ENCODE measurements around the gene CACNA2D3. TPM values are rescaled to one million over a fixed set of nuclear protein-coding genes. Genes with fewer than 3 reads are reported as not detected.

The CACNA2D3 gene
- total RNA-seq, 1 experiment from 2014 or later = 6.1 TPM

DNA sequence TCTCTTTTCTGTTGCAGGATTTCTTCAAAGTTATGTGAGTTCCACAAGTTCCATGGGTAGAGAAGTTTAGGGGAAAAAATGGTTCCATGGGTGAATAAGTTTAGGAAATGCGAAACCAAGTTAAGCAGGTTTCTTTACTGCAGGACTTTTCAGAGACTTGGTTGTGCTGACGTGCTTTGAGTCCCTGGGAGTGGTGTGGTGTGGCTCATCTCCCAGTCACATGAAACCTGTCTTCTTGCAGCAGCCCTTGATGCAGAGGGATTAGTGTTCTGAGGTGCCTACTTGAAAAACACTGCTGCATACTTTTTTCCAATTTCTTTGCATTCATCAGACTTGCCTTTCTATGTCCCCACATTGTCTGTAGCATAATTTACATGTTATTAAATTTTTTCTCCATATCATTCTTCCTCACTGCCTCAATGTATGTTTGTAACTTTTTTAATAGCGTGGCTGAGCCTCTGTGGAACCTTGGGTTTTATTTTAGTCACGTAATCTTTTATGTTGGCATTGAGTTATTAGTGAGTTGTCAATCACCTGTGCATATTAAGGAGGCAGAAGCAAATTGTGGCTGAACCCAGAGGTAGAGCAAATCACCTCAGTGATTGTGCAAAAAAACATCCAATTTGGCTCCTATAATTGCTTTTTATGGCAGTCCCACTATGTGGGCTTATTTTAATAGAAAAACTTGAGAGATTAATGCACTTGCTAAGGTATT, 115.6 kb downstream of the CACNA2D3 start:
- DNase-seq (ENCODE audit: low read depth) = no peak
- in situ Hi-C loops (cut with HindIII; ENCODE audit: low pct_unique_long_range_greater_than_20kb, low sequenced_read_pairs) = no loop called here

DNA sequence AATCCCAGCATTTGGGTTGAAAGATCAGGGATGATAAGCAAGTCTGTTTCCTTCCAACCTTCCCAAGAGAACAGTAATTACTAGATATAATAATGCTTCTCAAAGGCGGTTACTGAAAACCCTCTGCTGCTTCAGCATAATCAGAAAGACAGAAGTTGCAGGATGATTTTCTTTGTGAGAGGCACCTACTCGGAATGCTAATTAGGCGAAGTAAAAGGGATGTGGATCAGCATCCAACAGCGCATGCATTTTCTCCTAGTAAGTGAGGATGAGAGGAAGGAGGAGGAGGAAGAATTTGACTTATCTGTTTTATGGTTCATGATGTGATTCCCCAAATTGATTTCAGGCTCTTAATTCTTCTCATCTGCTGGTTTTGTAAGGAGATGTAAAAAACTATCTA, 118.0 kb downstream of the CACNA2D3 start:
- DNase-seq (ENCODE audit: low read depth) = no peak
- in situ Hi-C loops (cut with HindIII; ENCODE audit: low pct_unique_long_range_greater_than_20kb, low sequenced_read_pairs) = no loop called here

DNA sequence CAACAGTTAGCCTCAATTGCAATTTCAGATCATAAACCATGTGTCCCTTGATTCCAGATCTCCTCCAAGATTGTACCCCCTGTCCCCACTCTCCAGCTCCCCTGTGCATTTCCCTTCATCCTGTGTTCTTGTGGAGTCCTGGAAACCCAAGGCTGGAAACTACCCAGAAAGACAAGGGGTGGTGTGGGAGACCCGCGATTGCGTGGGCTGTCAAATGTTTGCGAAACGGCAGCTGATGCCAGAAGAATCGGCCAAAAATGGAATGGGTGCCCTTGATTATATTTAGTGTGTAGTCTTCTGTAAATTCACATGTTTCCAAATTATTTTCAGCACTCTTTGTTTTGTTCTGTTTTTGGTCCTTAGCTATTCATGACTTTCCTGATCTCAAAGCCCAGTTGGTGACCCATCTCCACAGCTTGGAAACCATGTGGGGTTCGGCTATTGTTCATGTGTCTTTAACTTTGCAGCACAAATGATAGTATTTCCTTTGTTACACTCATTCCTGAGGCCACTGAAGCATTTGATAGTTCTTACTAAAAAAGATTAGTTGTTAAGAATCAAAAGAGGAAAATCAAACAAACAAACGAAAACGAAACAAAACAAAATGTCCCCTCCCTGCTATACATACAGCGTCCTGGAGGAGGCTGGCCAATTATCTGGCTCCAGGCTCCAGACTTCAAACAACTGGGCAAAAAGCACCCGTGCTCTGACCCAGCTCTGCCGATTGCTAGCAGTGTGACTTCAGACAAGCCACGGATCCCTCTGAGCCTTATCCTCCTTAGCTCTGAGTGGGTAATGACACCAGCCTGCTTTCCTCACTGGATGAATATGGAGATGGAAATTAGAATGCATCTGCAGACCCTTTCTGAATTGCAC, 120.9 kb downstream of the CACNA2D3 start:
- in situ Hi-C loops (cut with HindIII; ENCODE audit: low pct_unique_long_range_greater_than_20kb, low sequenced_read_pairs) = no loop called here

DNA sequence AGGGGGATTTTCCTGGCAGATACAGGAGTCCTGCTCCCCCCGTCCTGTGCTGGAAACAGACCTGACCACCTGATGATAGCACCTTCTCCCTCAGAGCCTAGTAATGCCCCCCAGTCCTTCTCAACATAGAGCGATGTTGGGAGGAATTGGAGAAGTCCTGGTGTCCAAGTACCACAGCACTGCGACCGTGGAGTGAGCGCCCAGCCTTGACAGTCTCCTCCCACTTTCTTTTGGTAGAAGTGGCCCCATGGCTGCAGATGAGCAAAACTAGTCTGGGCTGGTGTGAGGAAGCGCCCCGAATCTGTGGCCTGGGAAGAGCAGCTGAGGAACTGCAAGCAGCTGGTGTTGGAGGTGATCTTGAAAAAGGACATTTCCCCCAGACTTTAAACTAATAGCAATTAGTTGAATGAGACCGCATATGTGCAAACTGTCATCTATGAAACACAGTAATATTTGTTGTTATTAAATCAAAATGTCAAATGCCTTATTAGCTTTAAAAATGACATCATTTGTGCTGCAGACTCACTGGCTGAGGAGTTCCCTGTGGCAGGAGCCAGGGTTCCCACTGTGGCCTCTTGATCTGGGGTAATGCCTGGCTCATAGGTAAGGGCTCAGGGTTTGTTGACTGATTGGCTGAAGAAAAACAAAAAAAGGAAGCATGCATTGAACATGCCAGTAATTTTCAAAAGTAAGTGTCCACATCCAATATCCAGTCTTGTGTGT, 121.8 kb downstream of the CACNA2D3 start:
- in situ Hi-C loops (cut with HindIII; ENCODE audit: low pct_unique_long_range_greater_than_20kb, low sequenced_read_pairs) = no loop called here
- no peak for DNase-seq (ENCODE audit: low read depth)

More for the DNA sequence above, 120.9 kb downstream of the CACNA2D3 start:
- no peak for DNase-seq (ENCODE audit: low read depth)

DNA sequence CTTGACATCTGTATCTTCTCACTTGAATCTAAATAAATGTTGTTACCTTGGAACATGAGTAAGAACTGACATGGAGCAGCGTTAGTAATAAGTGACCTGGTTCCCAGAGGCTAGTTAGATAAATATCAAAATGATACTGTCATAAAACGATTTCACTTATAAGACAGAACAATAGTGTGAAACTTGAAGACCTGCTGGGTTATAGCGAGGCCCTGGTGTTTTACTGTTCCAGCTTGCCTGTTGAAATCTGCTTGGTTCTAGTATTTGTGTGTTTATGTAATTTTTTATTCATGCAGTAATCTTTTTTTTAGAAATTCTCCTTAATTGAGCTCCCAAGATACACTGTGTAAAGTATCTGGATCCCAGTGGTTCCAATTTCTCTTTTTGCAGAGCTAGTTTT, 129.4 kb downstream of the CACNA2D3 start:
- DNase-seq (ENCODE audit: low read depth) = no peak
- in situ Hi-C loops (cut with HindIII; ENCODE audit: low pct_unique_long_range_greater_than_20kb, low sequenced_read_pairs) = no loop called here

DNA sequence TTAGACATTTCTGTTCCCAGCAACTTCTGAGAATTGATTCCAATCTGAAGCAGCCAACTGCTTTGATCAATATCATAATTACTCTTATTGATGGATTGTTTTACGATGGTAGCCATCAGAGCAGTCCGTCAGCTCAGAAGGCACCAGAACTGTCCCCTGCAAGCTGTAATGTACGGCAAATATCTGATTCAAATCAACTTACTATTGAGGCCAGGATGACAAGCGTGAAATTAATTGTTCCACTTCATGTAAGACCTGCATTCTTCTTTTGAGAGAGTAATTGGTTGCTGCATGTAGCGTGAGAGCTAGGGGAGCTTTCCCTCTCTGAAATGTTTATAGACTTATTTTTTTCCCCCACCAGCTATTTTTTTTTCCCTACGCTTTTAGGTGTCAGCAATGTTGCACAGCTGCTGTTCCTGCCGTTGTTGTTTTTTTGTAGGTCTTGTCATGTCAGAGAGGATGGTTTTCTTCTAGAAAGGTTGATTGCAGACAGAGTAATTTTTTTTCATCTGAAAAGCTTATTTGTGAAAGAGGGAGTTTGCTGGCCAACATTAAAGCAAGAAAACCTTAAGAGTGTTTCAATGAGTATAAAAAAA, 134.9 kb downstream of the CACNA2D3 start:
- in situ Hi-C loops (cut with HindIII; ENCODE audit: low pct_unique_long_range_greater_than_20kb, low sequenced_read_pairs) = no loop called here
- no peak for DNase-seq (ENCODE audit: low read depth)

DNA sequence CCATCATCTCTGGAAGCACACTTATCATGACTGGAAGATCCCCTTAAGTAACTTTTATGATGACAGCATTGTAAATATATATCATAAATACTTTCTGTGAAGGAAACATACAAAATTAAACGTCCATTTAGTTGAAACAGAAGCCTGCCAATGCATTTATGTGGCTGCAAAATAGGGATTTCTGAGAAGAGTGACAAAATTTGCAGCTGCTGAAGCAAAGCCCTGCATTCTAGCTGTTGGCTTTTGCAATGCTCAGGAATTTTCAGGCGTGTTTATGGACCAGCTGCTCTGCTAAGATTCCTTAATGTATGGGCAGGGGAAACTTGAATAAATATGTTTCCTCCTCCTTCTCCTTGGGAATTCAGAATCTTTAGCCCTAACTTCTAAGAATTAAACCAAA, 137.3 kb downstream of the CACNA2D3 start:
- no peak for DNase-seq (ENCODE audit: low read depth)
- in situ Hi-C loops (cut with HindIII; ENCODE audit: low pct_unique_long_range_greater_than_20kb, low sequenced_read_pairs) = no loop called here

DNA sequence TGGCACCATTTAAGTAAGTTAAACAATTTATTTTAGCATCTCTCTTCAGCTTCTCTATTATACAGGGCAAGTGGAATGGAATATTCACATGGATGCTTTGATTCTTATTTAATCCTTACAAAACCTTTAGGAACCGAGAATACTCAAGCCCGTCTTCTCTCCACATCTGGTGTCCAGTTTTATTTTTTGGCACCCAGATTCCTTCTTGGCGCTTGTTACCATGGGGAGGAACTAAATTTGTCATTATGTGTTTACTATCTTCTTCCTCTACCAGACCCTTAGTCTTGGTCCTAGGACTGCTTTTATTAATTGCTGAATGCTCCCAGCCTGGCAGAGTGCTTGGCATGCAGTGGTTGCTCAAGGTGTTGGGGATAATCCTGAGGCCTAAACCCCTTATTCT, 138.8 kb downstream of the CACNA2D3 start:
- DNase-seq (ENCODE audit: low read depth) = no peak
- in situ Hi-C loops (cut with HindIII; ENCODE audit: low pct_unique_long_range_greater_than_20kb, low sequenced_read_pairs) = no loop called here

DNA sequence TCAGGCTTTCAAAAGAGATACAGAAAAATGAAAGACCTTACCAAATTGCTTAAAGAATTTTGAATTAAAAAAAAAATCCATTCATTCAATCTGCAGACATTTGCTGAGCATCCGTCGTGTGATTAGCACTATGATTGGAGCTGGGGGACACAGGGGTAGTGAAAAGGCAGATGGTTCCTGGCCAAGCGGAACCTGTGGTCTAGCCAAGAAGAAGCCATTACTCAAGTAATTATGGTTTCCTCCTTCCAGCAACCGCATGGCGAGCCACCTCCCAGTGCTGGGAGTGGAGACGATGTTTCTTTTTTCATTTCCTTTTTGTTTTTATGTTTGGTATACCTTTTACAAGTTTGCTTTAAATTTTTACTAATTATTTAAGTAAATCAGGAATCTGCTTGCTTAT, 140.2 kb downstream of the CACNA2D3 start:
- in situ Hi-C loops (cut with HindIII; ENCODE audit: low pct_unique_long_range_greater_than_20kb, low sequenced_read_pairs) = no loop called here
- DNase-seq (ENCODE audit: low read depth) = no peak

DNA sequence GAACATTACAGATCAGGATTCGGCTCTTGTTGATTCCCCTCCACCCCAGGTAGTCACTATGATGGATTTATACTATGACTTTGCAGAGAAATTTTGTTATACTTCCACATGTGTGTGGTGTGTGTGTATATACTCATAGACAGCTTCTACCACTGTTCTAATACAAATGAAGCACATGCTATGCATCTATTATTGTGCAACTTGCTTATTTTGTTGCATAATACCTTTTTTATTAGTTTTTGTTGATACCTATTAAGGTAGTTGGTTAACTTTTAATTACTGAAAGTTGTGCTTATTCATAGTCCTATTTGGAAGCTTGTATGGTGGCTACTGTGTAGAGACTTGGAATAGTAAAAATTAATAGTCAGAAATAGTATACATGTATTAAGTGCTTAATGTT, 140.6 kb downstream of the CACNA2D3 start:
- in situ Hi-C loops (cut with HindIII; ENCODE audit: low pct_unique_long_range_greater_than_20kb, low sequenced_read_pairs) = no loop called here
- DNase-seq (ENCODE audit: low read depth) = no peak

DNA sequence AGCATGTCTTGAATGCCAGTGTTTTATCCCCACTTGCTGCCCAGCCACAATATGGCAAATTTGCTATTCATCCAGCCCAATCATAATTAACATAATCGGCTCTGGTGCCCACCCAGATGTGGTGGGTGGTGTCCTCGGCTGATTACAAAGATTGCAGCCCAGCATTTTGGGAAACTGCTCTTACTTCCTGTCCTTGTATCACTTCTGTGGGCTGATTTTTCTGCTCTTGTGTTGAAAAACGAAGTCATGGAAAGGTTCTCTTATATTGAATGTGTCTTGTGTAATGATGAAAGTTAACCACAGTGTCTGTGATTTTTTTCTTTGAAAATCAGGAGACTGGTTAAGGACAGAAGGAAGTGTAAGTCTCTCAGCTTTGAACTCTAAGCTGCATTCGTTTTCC, 141.7 kb downstream of the CACNA2D3 start:
- in situ Hi-C loops (cut with HindIII; ENCODE audit: low pct_unique_long_range_greater_than_20kb, low sequenced_read_pairs) = no loop called here
- no peak for DNase-seq (ENCODE audit: low read depth)

DNA sequence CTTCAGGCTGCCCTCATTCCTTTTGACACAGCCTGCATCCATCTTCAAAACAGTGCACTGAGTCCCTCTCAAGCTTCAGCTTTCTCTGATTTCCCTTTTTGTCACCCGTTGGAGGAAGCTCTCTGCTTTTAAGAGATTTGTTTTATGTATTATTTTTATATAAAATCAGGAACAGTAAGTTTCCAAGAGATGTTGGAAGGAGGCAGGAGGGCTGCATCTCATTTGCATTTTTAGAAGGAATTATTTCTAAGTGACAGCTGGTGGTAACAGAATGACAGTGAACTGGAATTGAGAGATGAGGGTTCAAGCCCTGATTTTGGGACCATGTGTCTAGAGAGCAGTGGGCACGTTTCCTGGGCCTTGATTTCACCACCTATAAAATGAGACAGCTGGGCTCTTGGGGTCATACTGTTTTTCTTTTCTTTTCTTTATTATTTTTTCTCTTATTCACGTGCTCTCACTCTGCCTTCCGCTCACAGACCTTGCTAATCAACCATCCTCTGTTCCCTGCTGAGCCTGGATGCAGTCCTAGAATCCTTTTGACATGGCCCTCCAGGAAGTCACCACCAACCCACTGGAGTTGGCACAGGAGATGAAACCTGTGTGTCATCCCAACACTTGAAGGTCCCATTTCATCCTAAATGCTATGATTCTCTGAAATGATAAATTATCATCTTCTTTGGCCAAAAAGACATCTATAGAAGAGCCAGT, 148.6 kb downstream of the CACNA2D3 start:
- DNase-seq (ENCODE audit: low read depth) = no peak
- in situ Hi-C loops (cut with HindIII; ENCODE audit: low pct_unique_long_range_greater_than_20kb, low sequenced_read_pairs) = no loop called here

DNA sequence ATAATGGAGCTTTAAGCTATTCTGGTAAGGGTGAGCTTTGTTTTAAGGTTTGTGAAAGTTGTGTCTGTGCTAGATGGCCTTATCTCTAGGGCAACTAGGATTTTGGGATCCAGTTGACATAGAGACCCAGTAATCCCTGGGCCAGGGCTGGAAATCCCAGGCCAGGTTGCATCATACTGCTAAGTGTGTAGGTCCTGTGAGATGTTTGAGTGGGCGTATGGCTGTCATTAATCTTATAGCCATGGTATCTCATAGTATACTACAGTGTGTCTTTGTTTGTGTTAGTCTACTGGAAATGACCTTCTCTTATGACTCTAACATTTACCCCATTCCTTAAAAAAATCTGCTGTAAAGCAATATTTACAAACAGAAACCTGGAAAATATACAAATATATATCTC, 151.4 kb downstream of the CACNA2D3 start:
- in situ Hi-C loops (cut with HindIII; ENCODE audit: low pct_unique_long_range_greater_than_20kb, low sequenced_read_pairs) = no loop called here

DNA sequence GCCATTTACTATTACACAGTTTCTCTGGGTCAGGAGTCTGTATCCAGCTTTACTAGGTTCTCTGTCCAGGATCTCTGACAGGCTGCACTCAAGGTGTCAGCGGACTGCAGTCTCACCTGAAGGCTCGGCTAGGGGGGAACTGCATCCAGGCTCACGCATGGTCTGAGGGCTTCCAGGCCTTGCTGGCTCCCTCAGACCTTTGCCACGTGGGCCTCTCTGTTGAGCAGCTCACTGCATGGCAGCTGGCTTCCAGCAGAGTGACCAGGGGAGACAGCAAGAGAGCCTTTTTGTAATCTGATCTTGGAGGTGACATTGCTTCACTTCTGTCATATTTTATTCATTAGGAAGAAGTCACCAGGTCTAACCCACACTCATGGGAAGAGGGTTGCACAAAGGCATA, 152.3 kb downstream of the CACNA2D3 start:
- DNase-seq (ENCODE audit: low read depth) = no peak
- in situ Hi-C loops (cut with HindIII; ENCODE audit: low pct_unique_long_range_greater_than_20kb, low sequenced_read_pairs) = no loop called here

More for the DNA sequence above, 151.4 kb downstream of the CACNA2D3 start:
- no peak for DNase-seq (ENCODE audit: low read depth)

DNA sequence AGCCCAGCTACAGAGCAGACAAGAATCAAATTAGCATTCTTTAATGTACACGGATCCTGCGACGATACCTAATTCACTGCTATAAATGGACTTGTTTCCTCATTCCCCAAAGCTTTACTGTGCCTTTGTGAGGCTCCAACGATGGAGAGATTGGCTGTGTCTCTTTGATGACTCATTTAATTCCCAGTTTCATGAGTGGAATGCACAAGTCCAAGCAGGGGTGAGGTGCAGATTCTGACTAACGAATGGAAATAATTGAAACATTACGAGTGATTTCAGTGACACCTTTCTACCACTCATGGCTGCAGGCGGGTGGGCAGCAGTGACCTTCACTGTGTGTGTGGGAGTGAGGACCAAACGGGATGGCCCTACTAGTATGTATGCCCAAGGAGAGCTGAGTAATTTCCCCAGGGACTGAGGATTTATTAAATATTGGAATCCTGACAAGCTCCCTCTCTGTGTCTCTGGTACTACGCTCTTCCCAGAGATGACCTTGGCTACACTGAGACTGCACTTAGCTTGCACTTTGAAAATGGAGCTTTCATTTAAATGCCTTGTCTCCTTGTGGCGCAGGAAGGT, 156.7 kb downstream of the CACNA2D3 start:
- DNase-seq (ENCODE audit: low read depth) = peak; percentile 42
- in situ Hi-C loops (cut with HindIII; ENCODE audit: low pct_unique_long_range_greater_than_20kb, low sequenced_read_pairs) = no loop called here

DNA sequence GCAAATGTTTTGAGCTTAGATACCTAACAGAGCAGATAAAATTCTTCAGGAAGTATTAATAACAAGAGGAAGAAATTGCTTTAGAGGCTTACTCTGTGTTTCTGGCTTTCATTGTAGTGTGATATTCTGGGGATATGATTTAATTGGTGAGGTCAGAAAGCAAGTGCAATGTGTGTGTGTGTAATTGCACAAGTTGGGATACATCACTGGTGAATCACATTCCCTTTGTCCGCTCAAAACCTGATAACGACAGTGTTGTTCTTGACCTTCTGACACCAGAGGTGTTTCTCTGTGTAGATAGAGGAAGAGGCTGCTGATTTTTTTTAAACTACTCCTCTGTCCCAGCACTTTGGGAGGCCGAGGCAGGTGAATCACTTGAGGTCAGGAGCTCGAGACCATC, 161.1 kb downstream of the CACNA2D3 start:
- in situ Hi-C loops (cut with HindIII; ENCODE audit: low pct_unique_long_range_greater_than_20kb, low sequenced_read_pairs) = no loop called here
- DNase-seq (ENCODE audit: low read depth) = no peak

DNA sequence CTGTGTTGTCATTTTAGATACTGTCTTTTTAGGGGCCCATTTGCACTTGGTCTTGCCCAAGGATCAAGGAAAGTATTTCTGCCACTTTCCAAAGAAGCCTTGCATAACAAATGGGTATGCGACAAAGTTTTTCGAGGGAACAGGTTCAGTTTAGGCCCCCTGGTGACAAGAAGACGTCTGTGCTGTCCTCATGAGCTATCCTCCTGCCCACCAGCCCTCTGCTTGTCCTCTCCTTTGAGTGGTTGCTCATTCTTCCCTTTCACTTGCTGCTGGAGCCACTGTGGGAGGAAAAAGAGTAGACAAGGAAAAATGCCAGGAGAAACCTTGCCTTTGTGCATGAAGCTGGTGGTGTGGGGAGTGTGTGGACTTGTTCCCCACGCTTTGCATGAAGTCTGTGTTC, 171.9 kb downstream of the CACNA2D3 start:
- in situ Hi-C loops (cut with HindIII; ENCODE audit: low pct_unique_long_range_greater_than_20kb, low sequenced_read_pairs) = no loop called here
- DNase-seq (ENCODE audit: low read depth) = no peak

DNA sequence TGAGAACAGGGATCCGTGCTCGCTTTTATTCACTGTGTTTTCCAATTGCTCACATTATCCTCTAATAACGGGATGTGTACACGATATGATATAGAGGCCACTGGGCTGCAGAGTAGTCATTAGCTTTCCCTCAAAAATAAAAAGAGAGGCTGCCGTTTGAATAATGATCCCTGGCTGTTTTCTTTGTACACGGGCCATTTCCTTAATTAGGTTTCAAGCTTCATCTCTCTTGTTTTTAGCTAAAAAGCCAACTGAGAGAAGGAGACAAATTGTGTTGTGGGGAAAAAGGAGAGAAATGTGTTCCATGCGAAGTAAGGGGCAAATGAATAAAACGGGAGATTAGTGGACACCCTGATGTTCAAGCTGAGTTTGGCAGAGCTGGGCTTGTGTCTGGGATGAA, 174.2 kb downstream of the CACNA2D3 start:
- no peak for DNase-seq (ENCODE audit: low read depth)
- in situ Hi-C loops (cut with HindIII; ENCODE audit: low pct_unique_long_range_greater_than_20kb, low sequenced_read_pairs) = no loop called here
